Lower leg skin (tissue), 4 donors: ENCODE results near the gene GALNT2. TPM values are rescaled to one million over a fixed set of nuclear protein-coding genes. Genes with fewer than 3 reads are reported as not detected.

Experiments used
- DNase-seq, 2 donors: peaks; one replicate each; pipeline ENCODE4 v3.0.0-alpha.2; 2019; ENCODE audit warnings: low spot score in 2 of 2
- H3K4me3 ChIP-seq: fragments of 200-600 bp; sonication (generic); 2 replicates; pipeline ENCODE4 v1.5.1; 2017; ENCODE audit warnings: mild to moderate bottlenecking, low read depth; ENCODE audit not compliant: poor library complexity, severe bottlenecking
- POLR2A ChIP-seq, 2 donors: fragments of 450-650 bp; IDR thresholded peaks; one replicate each; pipeline ENCODE4 v1.6.1; 2016 to 2017; ENCODE audit warnings: antibody characterized with exemption in 2 of 2, mild to moderate bottlenecking in 1 of 2, moderate library complexity in 1 of 2
- WGBS, 2 donors: methylation state at CpG; one replicate each; pipeline ENCODE4 v1.1.5; 2018; 5-methylcytosine and 5-hydroxymethylcytosine counted together
- intact Hi-C: fragments of 100-400 bp; cut with DNase I; formaldehyde crosslinking; loops from one replicate; pipeline ENCODE4 v1.15.0; 2023; ENCODE audit warnings: low total_unique reads
- total RNA-seq, 4 donors: library from RNA; depleted of rRNA; stranded (reverse); fragments of >200 nt; gene quantifications; one replicate each; pipeline ENCODE4 v1.1.0, GENCODE V29; 2016
- TF ChIP-seq, protein P1 (sequence below), 3 donors: fragments of 450-650 bp; IDR thresholded peaks; one replicate each; pipeline ENCODE4 v1.5.1; 2016; ENCODE audit warnings: antibody characterized with exemption in 3 of 3, mild to moderate bottlenecking in 3 of 3, moderate library complexity in 2 of 3

GALNT2 gene
- total RNA-seq, result 10 to 100 TPM; 11.0 to 31.0 (median 20.2) TPM

DNA sequence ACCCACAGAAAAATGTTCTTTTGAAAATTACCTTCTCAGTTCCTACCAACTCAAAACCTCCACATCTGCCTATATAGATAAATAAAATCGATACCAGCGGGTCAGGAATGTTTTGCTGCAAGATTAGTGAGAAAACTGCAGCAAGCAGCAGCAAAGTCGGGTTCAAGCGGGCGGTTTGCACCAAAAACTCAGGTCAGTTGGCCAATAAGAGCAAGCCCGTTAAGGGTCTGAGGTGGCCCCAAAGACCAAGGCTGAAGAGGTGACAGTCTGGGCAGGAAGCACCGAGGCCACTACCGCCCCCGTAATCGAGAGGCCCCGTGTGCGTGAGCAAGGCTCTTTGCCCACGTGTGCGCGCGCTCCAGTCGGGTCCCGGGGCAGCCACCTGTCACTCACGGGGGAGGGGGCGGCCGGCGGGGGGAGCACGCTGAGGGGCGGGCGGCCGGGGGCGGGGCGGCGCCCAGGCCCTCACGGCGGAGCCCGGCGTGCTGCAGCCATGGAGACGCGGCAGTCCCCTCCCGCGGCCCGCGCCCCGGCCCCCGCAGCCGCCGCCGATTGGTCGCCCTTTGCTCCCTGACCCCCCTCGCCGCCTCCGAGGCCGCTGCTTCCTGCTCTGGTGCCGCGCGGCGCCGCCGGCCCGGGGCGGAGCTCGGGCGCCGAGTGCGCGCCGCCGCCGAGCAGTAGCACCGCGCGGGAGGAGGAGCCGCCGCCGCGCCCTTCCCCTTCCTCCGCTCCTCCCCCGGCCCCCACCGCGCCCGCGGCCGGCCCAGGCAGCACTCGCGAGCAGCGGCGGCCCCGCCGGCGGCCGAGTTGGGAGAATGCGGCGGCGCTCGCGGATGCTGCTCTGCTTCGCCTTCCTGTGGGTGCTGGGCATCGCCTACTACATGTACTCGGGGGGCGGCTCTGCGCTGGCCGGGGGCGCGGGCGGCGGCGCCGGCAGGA, at the start of gene GALNT2:
Gene GALNT2 (plus strand): TSS at position 773 of the 939 bp plus-strand sequence. CDS start 43 bp downstream, at position 816.
- intact Hi-C loops, result no loop called here
- peak in 1 of 2 donors; percentile 52 for TF ChIP-seq POLR2A (IDR thresholded peaks at IDR 0.05)
- TF ChIP-seq, protein P1, sequence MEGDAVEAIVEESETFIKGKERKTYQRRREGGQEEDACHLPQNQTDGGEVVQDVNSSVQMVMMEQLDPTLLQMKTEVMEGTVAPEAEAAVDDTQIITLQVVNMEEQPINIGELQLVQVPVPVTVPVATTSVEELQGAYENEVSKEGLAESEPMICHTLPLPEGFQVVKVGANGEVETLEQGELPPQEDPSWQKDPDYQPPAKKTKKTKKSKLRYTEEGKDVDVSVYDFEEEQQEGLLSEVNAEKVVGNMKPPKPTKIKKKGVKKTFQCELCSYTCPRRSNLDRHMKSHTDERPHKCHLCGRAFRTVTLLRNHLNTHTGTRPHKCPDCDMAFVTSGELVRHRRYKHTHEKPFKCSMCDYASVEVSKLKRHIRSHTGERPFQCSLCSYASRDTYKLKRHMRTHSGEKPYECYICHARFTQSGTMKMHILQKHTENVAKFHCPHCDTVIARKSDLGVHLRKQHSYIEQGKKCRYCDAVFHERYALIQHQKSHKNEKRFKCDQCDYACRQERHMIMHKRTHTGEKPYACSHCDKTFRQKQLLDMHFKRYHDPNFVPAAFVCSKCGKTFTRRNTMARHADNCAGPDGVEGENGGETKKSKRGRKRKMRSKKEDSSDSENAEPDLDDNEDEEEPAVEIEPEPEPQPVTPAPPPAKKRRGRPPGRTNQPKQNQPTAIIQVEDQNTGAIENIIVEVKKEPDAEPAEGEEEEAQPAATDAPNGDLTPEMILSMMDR (IDR thresholded peaks at IDR 0.05), result no peak

DNA sequence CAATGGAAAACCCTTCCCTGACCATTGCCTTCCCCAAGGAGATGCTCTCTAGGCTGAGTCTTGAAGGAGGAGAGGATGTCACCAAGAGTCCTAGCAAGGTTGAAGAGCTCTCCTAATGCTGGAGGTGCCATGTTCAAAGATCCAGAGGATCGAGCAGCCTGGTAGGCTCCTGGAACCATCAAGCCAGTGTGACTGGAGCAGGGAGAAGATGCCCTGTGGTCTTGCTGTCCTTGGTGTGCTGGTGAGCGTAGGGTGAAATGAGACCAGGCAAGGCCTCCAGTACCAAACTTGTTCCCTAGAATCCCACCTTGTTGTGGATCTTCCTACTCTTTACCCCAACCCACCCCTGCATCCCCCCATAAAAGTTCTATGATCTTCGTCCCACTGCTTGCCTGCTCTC, 46.6 kb upstream of the GALNT2 start:
- intact Hi-C loops, result no loop called here
- whole genome bisulfite sequencing, 2 donors, result 84 to 92% methylated on average over 3 of the region's 3 CpGs
- TF ChIP-seq POLR2A (IDR thresholded peaks at IDR 0.05), result no peak
- TF ChIP-seq, protein P1 (IDR thresholded peaks at IDR 0.05), result no peak
- no peak for DNase-seq
- H3K4me3 ChIP-seq, result no peak overlapping the region

More for the DNA sequence above, at the start of gene GALNT2:
- WGBS, 2 donors, result 1 to 2% methylated on average over 15 to 48 of the region's 104 CpGs
- peak; percentile 79 to 97 for DNase-seq
- H3K4me3 ChIP-seq, result peak within 1 kb of the TSS; percentile 74

DNA sequence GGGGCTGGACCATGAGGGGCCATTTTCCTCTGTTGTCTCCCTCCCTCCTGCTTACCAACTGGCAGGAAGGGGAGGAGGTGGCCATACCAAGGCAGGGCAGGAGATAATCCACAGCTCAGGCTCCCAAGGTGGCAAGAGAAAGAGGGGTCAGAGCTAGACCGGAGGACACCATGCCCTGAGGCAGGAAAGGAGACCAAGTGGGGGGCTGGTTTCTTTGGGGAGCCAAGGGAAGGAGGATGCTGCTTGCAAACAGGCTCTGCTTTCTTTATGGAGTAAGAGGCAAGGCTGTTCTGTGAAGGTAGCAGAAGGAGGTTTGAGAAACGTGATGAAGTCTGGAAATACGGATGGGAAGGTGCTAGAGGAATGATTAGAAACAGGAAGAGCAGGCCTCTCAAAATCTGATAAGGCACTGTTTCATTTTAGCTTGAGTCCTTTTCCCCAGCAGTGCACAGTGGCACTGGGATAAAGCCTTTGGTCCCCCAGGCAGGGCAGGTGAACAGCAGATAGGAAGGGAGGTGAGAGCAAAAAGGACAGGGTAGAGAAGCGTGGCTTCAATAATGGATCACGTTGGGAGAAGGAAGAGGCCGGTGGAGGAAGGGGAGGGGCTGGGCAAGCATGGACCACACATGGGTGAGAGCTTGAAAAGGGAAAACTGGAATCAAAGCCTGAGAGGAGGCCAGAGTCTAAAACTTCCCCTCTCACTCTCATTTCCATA, 44.2 kb upstream of the GALNT2 start:
- 57 to 58% methylated on average over 6 of the region's 6 CpGs for WGBS, 2 donors
- no peak for TF ChIP-seq POLR2A (IDR thresholded peaks at IDR 0.05)
- TF ChIP-seq, protein P1 (IDR thresholded peaks at IDR 0.05), result no peak
- DNase-seq, result no peak
- H3K4me3 ChIP-seq, result no peak overlapping the region
- intact Hi-C loops, result no loop called here

DNA sequence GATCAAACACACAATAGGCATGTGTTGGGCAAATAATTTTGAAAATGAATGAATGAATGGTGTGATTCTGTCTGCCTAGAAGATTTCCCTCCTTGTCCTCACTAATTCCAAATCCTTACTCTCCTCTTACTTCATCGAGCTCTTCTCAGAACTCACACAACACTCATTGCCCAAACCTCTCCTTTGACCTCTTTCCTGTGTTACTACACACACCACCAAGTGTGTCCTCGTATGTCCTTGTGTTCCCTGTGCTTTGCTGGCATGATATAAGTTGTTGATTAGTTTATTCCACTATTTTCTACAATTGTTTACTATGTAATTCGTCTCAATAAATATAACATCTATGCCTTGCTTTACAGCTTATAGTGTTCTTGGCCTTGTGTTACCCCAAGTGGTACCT, 41.4 kb upstream of the GALNT2 start:
- no peak for DNase-seq
- TF ChIP-seq POLR2A (IDR thresholded peaks at IDR 0.05), result no peak
- TF ChIP-seq, protein P1 (IDR thresholded peaks at IDR 0.05), result no peak
- 86 to 88% methylated on average over 3 of the region's 3 CpGs for WGBS, 2 donors
- H3K4me3 ChIP-seq, result no peak overlapping the region
- intact Hi-C loops, result no loop called here

DNA sequence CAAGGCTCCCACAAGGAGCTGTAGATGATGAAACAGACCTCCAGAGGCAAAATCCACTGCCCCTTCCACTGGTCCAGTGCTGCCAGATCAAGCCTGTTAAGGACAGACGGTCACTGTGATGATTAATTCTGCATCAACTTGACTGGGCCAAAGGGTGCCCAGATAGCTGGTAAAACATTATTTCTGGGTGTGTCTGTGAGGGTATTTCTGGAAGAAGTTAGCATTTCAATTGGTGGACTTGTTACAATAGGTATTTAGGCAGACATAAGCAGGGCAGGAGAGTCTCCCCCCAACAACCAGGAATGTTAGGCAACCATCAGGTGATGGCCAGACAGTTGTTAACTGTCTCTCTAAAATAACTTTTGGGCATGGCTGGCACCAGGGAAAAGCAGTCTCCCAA, 40.9 kb upstream of the GALNT2 start:
- WGBS, 2 donors, result 67 to 100% methylated on average over 1 of the region's 1 CpG
- intact Hi-C loops, result no loop called here

More for the DNA sequence above, 40.9 kb upstream of the GALNT2 start:
- H3K4me3 ChIP-seq, result no peak overlapping the region
- TF ChIP-seq, protein P1 (IDR thresholded peaks at IDR 0.05), result no peak
- no peak for TF ChIP-seq POLR2A (IDR thresholded peaks at IDR 0.05)
- no peak for DNase-seq
